ENCODE data around the gene TMEM242. TPM values are rescaled to one million over a fixed set of nuclear protein-coding genes. Genes with fewer than 3 reads are reported as not detected.

Gene TMEM242
- total RNA-seq, 2 donors from 2014 or later: 10.8 to 11.7 TPM

DNA sequence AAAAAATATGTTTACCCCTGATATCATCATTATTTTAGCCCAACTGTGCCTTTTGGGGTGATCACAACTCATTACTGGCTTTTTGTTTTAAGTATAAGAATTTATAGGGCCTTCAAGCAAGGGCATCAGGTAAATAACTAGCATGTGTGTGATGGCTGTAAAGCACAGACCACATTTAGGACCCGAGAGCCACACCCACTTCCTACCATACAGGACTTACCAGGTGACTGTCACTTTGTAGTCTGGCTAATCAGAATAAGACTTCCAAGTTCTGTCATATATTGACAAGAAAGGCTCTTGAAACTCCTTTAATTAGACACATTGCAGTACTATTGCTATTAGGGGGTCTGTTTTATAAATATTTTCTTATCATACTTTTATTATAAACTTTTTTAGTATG lies 31.1 kb downstream of the TMEM242 start:
- no peak overlapping the region for H3K27ac ChIP-seq (ENCODE audit: low read depth, low read length)
- Mint-ChIP-seq H3K9me3 (no peaks in the 10 kb centered on the region), H3K4me3 (no peak overlapping the region), H3K27ac (no peak overlapping the region), H3K36me3 (ENCODE audit: low read depth) (peaks cover 20% of the 10 kb centered on the region), H3K4me1 (peaks cover 6% of the 10 kb centered on the region), H3K27me3 (ENCODE audit: insufficient read depth) (no peaks in the 10 kb centered on the region)
- H3K9ac ChIP-seq (ENCODE audit: extremely low read depth, low read length, poor library complexity, severe bottlenecking): no peak overlapping the region
- H3K4me3 ChIP-seq (ENCODE audit: low read length): no peak overlapping the region
- H3K4me1 ChIP-seq (ENCODE audit: control insufficient read depth, insufficient read depth, low read length): no peaks in the 10 kb centered on the region
- TF ChIP-seq, protein P1, sequence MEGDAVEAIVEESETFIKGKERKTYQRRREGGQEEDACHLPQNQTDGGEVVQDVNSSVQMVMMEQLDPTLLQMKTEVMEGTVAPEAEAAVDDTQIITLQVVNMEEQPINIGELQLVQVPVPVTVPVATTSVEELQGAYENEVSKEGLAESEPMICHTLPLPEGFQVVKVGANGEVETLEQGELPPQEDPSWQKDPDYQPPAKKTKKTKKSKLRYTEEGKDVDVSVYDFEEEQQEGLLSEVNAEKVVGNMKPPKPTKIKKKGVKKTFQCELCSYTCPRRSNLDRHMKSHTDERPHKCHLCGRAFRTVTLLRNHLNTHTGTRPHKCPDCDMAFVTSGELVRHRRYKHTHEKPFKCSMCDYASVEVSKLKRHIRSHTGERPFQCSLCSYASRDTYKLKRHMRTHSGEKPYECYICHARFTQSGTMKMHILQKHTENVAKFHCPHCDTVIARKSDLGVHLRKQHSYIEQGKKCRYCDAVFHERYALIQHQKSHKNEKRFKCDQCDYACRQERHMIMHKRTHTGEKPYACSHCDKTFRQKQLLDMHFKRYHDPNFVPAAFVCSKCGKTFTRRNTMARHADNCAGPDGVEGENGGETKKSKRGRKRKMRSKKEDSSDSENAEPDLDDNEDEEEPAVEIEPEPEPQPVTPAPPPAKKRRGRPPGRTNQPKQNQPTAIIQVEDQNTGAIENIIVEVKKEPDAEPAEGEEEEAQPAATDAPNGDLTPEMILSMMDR (conservative IDR thresholded peaks at IDR 0.05): no peak
- H3K9me3 ChIP-seq (ENCODE audit: control insufficient read depth, low read length): no peaks in the 10 kb centered on the region
- WGBS, 2 experiments (ENCODE audit: insufficient coverage in 1 of 2, insufficient read length in 1 of 2): 100% methylated on average over 1 of the region's 1 CpG
- peaks cover 22% of the 10 kb centered on the region for H3K36me3 ChIP-seq (ENCODE audit: control insufficient read depth, insufficient read depth, low read length)
- H3K27me3 ChIP-seq (ENCODE audit: control insufficient read depth, insufficient read depth, low read length, poor library complexity, severe bottlenecking): no peaks in the 10 kb centered on the region
- DNase-seq: no peak

DNA sequence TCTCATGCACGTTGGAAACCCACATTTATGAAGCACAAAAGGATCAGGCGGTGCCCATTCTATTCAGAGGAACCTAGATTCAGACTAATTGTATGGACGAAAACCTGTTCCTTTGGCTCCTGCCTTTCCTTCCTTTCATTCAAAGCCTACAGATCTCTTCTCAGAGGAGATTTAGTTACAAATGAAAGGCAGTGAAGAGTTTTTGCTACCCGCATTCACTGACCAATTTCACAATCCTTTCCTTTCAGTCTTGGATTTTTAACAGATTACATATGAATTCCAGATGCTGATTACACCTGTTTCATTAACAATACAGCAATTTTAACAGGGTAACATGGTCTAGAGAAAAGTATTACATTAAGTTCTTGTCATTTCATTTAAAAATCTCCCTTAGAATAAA lies 32.0 kb downstream of the TMEM242 start:
- 87 to 94% methylated on average over 3 to 4 of the region's 4 CpGs for WGBS, 2 experiments (ENCODE audit: insufficient coverage in 1 of 2, insufficient read length in 1 of 2)
- Histone ChIP-seq H3K36me3 (ENCODE audit: control insufficient read depth, insufficient read depth, low read length) (peaks cover 22% of the 10 kb centered on the region), H3K4me3 (ENCODE audit: low read length) (no peak overlapping the region), H3K9me3 (ENCODE audit: control insufficient read depth, low read length) (no peaks in the 10 kb centered on the region), H3K27ac (ENCODE audit: low read depth, low read length) (no peak overlapping the region), H3K4me1 (ENCODE audit: control insufficient read depth, insufficient read depth, low read length) (no peaks in the 10 kb centered on the region), H3K27me3 (ENCODE audit: control insufficient read depth, insufficient read depth, low read length, poor library complexity, severe bottlenecking) (no peaks in the 10 kb centered on the region), H3K9ac (ENCODE audit: extremely low read depth, low read length, poor library complexity, severe bottlenecking) (no peak overlapping the region)
- TF ChIP-seq, protein P1 (conservative IDR thresholded peaks at IDR 0.05): no peak
- Mint-ChIP-seq H3K4me1 (peaks cover 6% of the 10 kb centered on the region), H3K9me3 (no peaks in the 10 kb centered on the region), H3K4me3 (no peak overlapping the region), H3K27me3 (ENCODE audit: insufficient read depth) (no peaks in the 10 kb centered on the region), H3K36me3 (ENCODE audit: low read depth) (peaks cover 20% of the 10 kb centered on the region), H3K27ac (no peak overlapping the region)
- DNase-seq: no peak

DNA sequence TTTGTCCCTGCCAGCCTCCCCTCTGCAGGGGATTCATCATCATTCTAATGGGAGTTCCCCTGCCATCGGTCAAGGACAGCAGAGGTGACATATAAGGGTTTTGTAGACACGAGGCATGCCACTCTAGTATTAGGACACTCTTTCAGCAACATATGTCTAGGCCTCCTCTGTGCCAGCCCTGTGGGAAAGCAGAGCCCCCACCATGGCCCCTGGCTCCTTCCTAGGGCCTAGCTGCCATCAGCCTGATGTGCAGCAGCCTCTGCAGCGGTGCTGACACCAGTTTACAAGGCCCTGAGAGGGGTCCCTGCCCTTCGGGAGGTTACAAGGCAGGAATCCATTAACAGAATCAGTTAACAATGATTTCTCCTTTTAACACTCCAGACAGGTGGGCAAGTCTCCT lies 32.5 kb downstream of the TMEM242 start:
- Histone ChIP-seq H3K4me3 (ENCODE audit: low read length) (no peak overlapping the region), H3K4me1 (ENCODE audit: control insufficient read depth, insufficient read depth, low read length) (no peaks in the 10 kb centered on the region), H3K36me3 (ENCODE audit: control insufficient read depth, insufficient read depth, low read length) (peaks cover 22% of the 10 kb centered on the region), H3K9ac (ENCODE audit: extremely low read depth, low read length, poor library complexity, severe bottlenecking) (no peak overlapping the region), H3K9me3 (ENCODE audit: control insufficient read depth, low read length) (no peaks in the 10 kb centered on the region), H3K27ac (ENCODE audit: low read depth, low read length) (no peak overlapping the region), H3K27me3 (ENCODE audit: control insufficient read depth, insufficient read depth, low read length, poor library complexity, severe bottlenecking) (no peaks in the 10 kb centered on the region)
- Mint-ChIP-seq H3K9me3 (no peaks in the 10 kb centered on the region), H3K4me1 (peaks cover 6% of the 10 kb centered on the region), H3K36me3 (ENCODE audit: low read depth) (peaks cover 20% of the 10 kb centered on the region), H3K27ac (no peak overlapping the region), H3K27me3 (ENCODE audit: insufficient read depth) (no peaks in the 10 kb centered on the region), H3K4me3 (no peak overlapping the region)
- DNase-seq: peak; percentile 35
- TF ChIP-seq, protein P1 (conservative IDR thresholded peaks at IDR 0.05): no peak
- 93 to 100% methylated on average over 3 to 4 of the region's 4 CpGs for WGBS, 2 experiments (ENCODE audit: insufficient coverage in 1 of 2, insufficient read length in 1 of 2)
